ENCODE data around the gene VPREB3.

GRCh38 chr22:23754220-23754919 lies at the start of gene VPREB3:
- TF ChIP-seq POLR2A (IDR thresholded peaks at IDR 0.05; ENCODE audit: low read depth, low read length) (no peak), TAF1 (IDR thresholded peaks at IDR 0.05; ENCODE audit: low read depth, low read length) (no peak), POLR2AphosphoS5 (IDR thresholded peaks at IDR 0.05; ENCODE audit: low read depth, low read length) (no peak), SPI1 (IDR thresholded peaks at IDR 0.05; ENCODE audit: low read depth, low read length) (no peak), POU2F2 (IDR thresholded peaks at IDR 0.05; ENCODE audit: low read depth, low read length) (no peak)

Measured in GM12891 (cell line).